CD8-positive, alpha-beta memory T cell (primary cell): ENCODE results near the gene PCNX2. TPM values are rescaled to one million over a fixed set of nuclear protein-coding genes. Genes with fewer than 3 reads are reported as not detected.

Source experiments
- CTCF ChIA-PET: fragments of 350-600 bp; sonication (Branson Sonifier 250); formaldehyde crosslinking; loops from one replicate; lab custom pipeline; 2021; ENCODE audit warnings: antibody characterized with exemption; lab: Charles Lee
- POLR2A ChIA-PET: fragments of 350-600 bp; sonication (Branson Sonifier 250); formaldehyde crosslinking; loops from one replicate; lab custom pipeline; 2021; ENCODE audit warnings: antibody characterized with exemption; lab: Charles Lee
- DNase-seq, 5 donors: peaks; one replicate each; pipeline versions ENCODE4 v3.0.0 to v3.0.0-alpha.2; 2020 to 2022; ENCODE audit warnings: mixed read lengths in 1 of 5
- H3K27ac ChIP-seq: one replicate; pipeline ENCODE4 v1.7.0; 2013; ENCODE audit warnings: low read depth, mild to moderate bottlenecking, low read length, moderate library complexity
- H3K27me3 ChIP-seq: 2 replicates; pipeline ENCODE4 v1.7.0; 2013; ENCODE audit warnings: low read length, mild to moderate bottlenecking; ENCODE audit not compliant: insufficient read depth, poor library complexity, severe bottlenecking
- H3K36me3 ChIP-seq: 2 replicates; pipeline ENCODE4 v1.7.0; 2013; ENCODE audit warnings: mild to moderate bottlenecking, low read length, moderate library complexity; ENCODE audit not compliant: insufficient read depth
- H3K4me1 ChIP-seq: 2 replicates; pipeline ENCODE4 v1.7.0; 2013; ENCODE audit warnings: mild to moderate bottlenecking, low read length, moderate library complexity; ENCODE audit not compliant: insufficient read depth
- H3K4me3 ChIP-seq: 2 replicates; pipeline ENCODE4 v1.7.0; 2013; ENCODE audit warnings: mild to moderate bottlenecking, low read length
- H3K9me3 ChIP-seq: 2 replicates; pipeline ENCODE4 v1.7.0; 2013; ENCODE audit warnings: mild to moderate bottlenecking, low read length
- H3K27ac Mint-ChIP-seq, 8 donors: one replicate each; pipeline ENCODE4 v1.8.0; 2020 to 2021; ENCODE audit warnings: mixed read lengths in 8 of 8, mild to moderate bottlenecking in 6 of 8, inconsistent platforms in 3 of 8, moderate library complexity in 3 of 8
- H3K27me3 Mint-ChIP-seq, 2 donors: one replicate each; pipeline ENCODE4 v1.8.0; 2020 to 2021; ENCODE audit warnings: mixed read lengths in 2 of 2, mild to moderate bottlenecking in 1 of 2, moderate library complexity in 1 of 2
- H3K36me3 Mint-ChIP-seq, 3 donors: one replicate each; pipeline ENCODE4 v1.8.0; 2020 to 2021; ENCODE audit warnings: mixed read lengths in 3 of 3, inconsistent platforms in 1 of 3, mild to moderate bottlenecking in 1 of 3
- H3K4me1 Mint-ChIP-seq, 3 donors: one replicate each; pipeline ENCODE4 v1.8.0; 2020 to 2021; ENCODE audit warnings: mixed read lengths in 3 of 3, inconsistent platforms in 1 of 3, mild to moderate bottlenecking in 1 of 3
- H3K4me3 Mint-ChIP-seq, 7 donors: one replicate each; pipeline ENCODE4 v1.8.0; 2020 to 2021; ENCODE audit warnings: mixed read lengths in 7 of 7, mild to moderate bottlenecking in 6 of 7, moderate library complexity in 4 of 7, inconsistent platforms in 2 of 7
- H3K9me3 Mint-ChIP-seq, 5 donors: one replicate each; pipeline ENCODE4 v1.8.0; 2020 to 2022; ENCODE audit warnings: mixed read lengths in 5 of 5, mild to moderate bottlenecking in 3 of 5, moderate library complexity in 2 of 5, inconsistent platforms in 1 of 5
- polyA plus RNA-seq: library from polyadenylated mRNA; unstranded; fragments of 300-500 nt; fragmentation: Illumina TruSeq; gene quantifications from one replicate; pipeline ENCODE4 v1.2.3, GENCODE V29; 2021
- total RNA-seq, 2 experiments: library from RNA; stranded (reverse); gene quantifications; one replicate each; pipeline ENCODE4 v1.2.3, GENCODE V29; 2021

Gene PCNX2
- total and polyA plus RNA-seq, 3 experiments from 2014 or later: 11.7 to 27.3 (median 26.7) TPM

DNA sequence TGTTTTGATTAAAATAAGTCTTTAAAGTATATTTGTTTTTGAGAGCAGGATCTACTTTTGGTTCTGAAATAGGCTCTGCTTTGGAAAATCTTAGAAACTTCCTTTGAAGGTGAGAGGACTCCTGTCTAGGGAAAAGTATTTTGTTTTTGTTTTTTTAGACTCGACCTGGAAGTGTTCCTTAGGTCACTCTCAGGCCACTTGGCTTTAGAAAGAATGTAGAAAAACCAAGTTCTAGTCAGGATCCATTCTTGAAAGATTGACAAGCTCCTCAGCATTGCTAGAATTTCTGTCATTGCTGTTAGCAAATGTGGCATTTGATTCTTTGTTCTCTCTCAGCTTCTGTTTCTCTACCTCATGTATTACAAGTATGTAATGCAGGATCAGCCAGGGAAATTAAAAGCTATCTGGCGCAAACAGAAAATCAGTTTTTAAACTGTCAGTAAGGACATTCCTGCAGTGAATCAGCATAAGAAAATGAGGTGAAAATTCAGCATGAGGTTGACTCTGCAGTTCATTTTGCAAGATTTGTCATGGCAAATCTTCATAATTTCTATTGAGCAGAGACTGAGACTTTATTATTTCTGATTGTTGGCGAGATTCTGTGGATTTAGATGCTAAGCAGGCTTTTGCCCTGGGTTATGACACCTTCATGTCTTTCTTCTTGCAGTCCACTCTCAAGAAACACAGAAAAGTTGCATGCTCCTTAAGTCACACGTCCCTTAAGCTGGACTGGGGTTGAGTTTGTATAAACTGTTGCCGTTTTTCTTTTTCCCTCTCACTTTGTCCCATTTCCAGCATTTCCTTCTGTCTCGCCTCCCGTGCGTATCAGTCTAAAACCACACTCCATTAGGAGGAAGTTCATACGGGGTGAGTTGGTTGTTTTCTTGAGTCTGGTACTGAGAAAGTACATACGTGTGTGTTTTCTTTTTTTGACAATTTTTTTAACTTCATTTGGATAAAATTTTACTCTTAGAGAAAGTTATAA is 332.5 kb downstream of the PCNX2 start:
- ChIA-PET POLR2A (no interaction called here), CTCF (interaction anchor here (1.1 kb wide), 1 partner anchor 10 kb away, joined by 3 read pairs; no protein-coding TSS in a partner anchor)
- Histone ChIP-seq H3K4me3 (no peak overlapping the region), H3K27me3 (no peaks in the 10 kb centered on the region), H3K4me1 (no peaks in the 10 kb centered on the region), H3K27ac (no peak overlapping the region), H3K36me3 (peaks cover 6% of the 10 kb centered on the region), H3K9me3 (no peaks in the 10 kb centered on the region)
- Mint-ChIP-seq H3K27ac (peak overlapping the region in 2 of 8 donors; percentile 57 to 89), H3K27me3 (no peaks in the 10 kb centered on the region), H3K36me3 (peaks cover 15 to 71% (median 27%) of the 10 kb centered on the region in 3 donors), H3K9me3 (peaks cover 0 to 6% (median 3%) of the 10 kb centered on the region in 5 donors), H3K4me3 (no peak overlapping the region), H3K4me1 (peaks cover 2 to 31% (median 9%) of the 10 kb centered on the region in 3 donors)
- no peak for DNase-seq

DNA sequence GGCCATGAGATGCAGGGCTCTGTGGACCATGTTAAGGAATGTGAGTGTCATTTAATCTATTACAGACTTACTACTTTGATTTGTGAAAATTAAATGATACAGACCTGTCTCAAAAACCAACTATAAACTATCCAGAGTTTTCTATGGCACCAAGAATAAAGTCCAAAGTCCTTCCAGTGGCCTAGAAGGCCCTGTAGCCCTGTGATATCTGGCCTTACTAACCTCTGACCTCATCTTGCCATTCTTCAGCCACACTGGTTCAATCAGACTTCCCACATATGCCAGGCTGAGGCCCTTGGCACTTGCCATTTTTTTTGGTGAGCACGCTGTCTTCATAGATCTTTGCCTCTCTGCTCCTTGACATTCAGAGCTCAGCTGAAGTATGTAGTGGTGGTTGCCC is 337.5 kb downstream of the PCNX2 start:
- Mint-ChIP-seq H3K27ac (no peak overlapping the region), H3K36me3 (peaks cover 33 to 51% (median 37%) of the 10 kb centered on the region in 3 donors), H3K27me3 (no peaks in the 10 kb centered on the region), H3K4me1 (peaks cover 6 to 19% (median 14%) of the 10 kb centered on the region in 3 donors), H3K9me3 (peaks cover 0 to 9% (median 3%) of the 10 kb centered on the region in 5 donors), H3K4me3 (no peak overlapping the region)
- Histone ChIP-seq H3K36me3 (peaks cover 16% of the 10 kb centered on the region), H3K27me3 (no peaks in the 10 kb centered on the region), H3K4me3 (no peak overlapping the region), H3K9me3 (no peaks in the 10 kb centered on the region), H3K4me1 (no peaks in the 10 kb centered on the region), H3K27ac (no peak overlapping the region)
- no peak for DNase-seq
- ChIA-PET CTCF (no interaction called here), POLR2A (no interaction called here)

DNA sequence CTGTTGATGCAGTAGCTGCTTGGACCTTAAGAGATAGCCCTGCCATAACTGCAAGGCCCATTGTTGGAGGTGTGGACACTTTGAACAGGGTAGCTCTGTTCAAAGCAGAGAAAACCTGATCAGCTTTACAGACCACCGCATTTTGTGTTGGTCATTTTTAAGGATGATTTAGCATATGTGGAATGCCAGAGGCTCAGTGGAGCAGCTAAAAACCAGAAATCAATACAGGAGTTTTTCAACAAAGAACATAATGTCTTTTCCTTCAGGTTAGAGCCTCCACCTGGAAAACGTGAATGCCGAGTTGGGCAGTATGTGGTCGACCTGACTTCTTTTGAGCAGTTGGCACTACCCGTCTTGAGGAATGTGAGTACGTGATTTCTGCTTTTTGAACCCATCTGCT is 339.4 kb downstream of the PCNX2 start:
- POLR2A ChIA-PET: no interaction called here
- no peak for DNase-seq
- no peak overlapping the region for H3K27ac ChIP-seq
- CTCF ChIA-PET: interaction anchor here (1.1 kb wide), 1 partner anchor 11 kb away, joined by 3 read pairs; no protein-coding TSS in a partner anchor
- peaks cover 9% of the 10 kb centered on the region for H3K4me1 ChIP-seq
- no peak overlapping the region for H3K4me3 ChIP-seq
- H3K27ac Mint-ChIP-seq: no peak overlapping the region
- no peaks in the 10 kb centered on the region for H3K9me3 ChIP-seq
- peaks cover 31 to 43% (median 33%) of the 10 kb centered on the region in 3 donors for H3K36me3 Mint-ChIP-seq
- H3K36me3 ChIP-seq: peaks cover 16% of the 10 kb centered on the region
- no peaks in the 10 kb centered on the region for H3K27me3 ChIP-seq
- no peak overlapping the region for H3K4me3 Mint-ChIP-seq
- H3K9me3 Mint-ChIP-seq: peaks cover 0 to 9% (median 3%) of the 10 kb centered on the region in 5 donors
- peaks cover 20 to 29% (median 26%) of the 10 kb centered on the region in 3 donors for H3K4me1 Mint-ChIP-seq
- no peaks in the 10 kb centered on the region for H3K27me3 Mint-ChIP-seq

DNA sequence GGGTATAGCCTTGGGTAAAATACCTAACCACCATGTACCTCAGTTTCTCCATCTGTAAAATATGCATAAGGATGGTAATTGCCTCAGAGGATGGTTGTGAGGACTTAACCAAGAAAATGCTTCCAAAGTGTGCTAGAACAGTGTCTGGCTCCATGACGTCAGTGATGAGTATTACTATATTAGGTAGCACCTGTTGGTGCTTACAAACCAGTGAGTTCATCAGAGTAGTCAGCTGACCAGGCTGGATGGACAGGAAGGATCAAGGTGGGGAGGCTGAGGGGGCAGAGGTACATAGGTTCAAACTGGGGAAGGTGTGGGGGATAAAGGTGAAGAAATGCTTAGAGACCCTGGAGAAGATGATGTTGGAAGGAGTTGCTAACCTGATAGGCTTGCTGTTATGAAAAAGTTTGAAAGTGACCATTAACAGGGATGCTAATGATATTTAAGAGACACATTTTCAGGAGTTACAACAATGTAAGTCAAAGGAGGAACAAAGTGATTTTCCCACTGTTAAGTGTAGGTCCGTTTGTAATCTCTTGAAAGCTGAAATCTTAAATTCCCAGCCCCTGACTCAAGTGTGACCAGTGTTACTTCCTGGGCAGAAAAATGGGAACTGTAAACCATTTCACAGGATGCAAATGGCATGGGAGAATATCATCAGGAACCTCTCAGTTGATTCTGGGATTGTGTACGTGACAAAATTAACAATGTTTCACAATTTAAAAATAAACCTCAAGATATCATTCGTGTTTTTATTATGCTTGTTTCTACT is 340.7 kb downstream of the PCNX2 start:
- H3K27me3 ChIP-seq: no peaks in the 10 kb centered on the region
- peaks cover 28 to 44% (median 32%) of the 10 kb centered on the region in 3 donors for H3K36me3 Mint-ChIP-seq

DNA sequence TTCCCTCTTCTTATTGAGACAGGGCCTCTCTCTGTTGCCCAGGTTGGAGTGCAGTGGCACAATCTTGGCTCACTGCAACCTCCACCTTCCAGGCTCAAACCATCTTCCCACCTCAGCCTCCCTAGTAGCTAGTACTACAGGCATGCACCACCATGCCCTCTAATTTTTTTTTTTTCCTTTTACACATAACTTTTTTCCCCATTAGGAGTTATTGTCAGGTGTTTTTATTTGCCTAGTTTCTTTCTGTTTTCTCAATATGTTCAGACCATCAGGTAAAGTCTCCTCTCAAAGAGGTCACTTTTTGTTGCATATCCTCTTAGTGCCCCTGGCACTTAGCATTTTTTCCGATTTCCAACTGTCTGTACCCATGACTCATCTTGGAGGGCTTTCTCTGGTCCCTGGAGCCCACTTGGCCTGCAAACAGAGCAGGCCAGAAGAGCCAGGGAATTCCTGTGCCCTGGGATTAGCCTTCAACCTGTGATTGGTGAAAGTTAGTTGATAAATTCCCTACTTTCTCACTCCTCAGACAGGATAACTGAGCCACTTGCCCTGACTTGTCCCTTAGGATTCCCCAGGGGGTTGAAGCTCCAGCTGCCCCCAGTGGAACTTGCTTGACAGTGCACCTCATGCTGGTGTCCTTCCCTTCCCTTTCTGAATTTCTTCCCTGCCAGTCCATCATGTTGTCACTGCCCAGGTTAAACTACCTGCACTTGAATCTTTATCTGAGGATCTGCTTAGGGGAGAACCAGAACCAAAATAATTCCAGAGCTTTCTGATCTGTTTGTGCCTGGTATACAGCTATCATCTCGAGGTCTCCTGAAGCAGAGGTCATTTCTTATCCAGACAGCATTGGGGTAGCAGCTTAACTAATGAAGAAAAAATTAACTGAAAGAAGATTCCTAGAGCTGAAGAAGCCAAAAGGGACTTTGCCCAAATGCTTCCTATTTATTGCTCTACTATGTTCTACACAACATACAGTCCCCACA is 342.7 kb downstream of the PCNX2 start:
- Mint-ChIP-seq H3K4me1 (peaks cover 31 to 44% (median 43%) of the 10 kb centered on the region in 3 donors), H3K36me3 (peaks cover 14 to 26% (median 15%) of the 10 kb centered on the region in 3 donors), H3K4me3 (peak overlapping the region in 6 of 7 donors; percentile 17 to 93 (median 33)), H3K27ac (peak overlapping the region in 3 of 8 donors; percentile 19 to 86 (median 47)), H3K9me3 (peaks cover 0 to 4% (median 0%) of the 10 kb centered on the region in 5 donors), H3K27me3 (no peaks in the 10 kb centered on the region)
- Histone ChIP-seq H3K9me3 (no peaks in the 10 kb centered on the region), H3K4me1 (peaks cover 22% of the 10 kb centered on the region), H3K36me3 (peaks cover 7% of the 10 kb centered on the region), H3K27ac (no peak overlapping the region), H3K27me3 (no peaks in the 10 kb centered on the region), H3K4me3 (no peak overlapping the region)
- CTCF ChIA-PET: interaction anchor here (1.3 kb wide), 1 partner anchor 10 kb away, joined by 3 read pairs; no protein-coding TSS in a partner anchor
- POLR2A ChIA-PET: no interaction called here
- peak in 1 of 5 donors; percentile 18 for DNase-seq

More for the DNA sequence above, 340.7 kb downstream of the PCNX2 start:
- Histone ChIP-seq H3K36me3 (peaks cover 16% of the 10 kb centered on the region), H3K4me3 (no peak overlapping the region), H3K4me1 (peaks cover 18% of the 10 kb centered on the region), H3K9me3 (no peaks in the 10 kb centered on the region), H3K27ac (no peak overlapping the region)
- Mint-ChIP-seq H3K4me1 (peaks cover 30 to 37% (median 34%) of the 10 kb centered on the region in 3 donors), H3K27me3 (no peaks in the 10 kb centered on the region), H3K4me3 (no peak overlapping the region), H3K27ac (no peak overlapping the region), H3K9me3 (peaks cover 0 to 9% (median 3%) of the 10 kb centered on the region in 5 donors)
- CTCF ChIA-PET: interaction anchor here (1.1 kb wide), 1 partner anchor 10 kb away, joined by 3 read pairs; no protein-coding TSS in a partner anchor
- POLR2A ChIA-PET: no interaction called here
- no peak for DNase-seq

GRCh38 chr1:232951605-232952004 is 343.9 kb downstream of the PCNX2 start:
- Mint-ChIP-seq H3K27me3 (no peaks in the 10 kb centered on the region), H3K4me3 (peak overlapping the region; percentile 94 to 99 (median 96)), H3K36me3 (peaks cover 4 to 16% (median 4%) of the 10 kb centered on the region in 3 donors), H3K9me3 (no peaks in the 10 kb centered on the region), H3K4me1 (peaks cover 31 to 44% (median 43%) of the 10 kb centered on the region in 3 donors), H3K27ac (peak overlapping the region in 7 of 8 donors; percentile 86 to 98 (median 92))
- Histone ChIP-seq H3K4me3 (peak overlapping the region; percentile 86), H3K9me3 (no peaks in the 10 kb centered on the region), H3K4me1 (peaks cover 22% of the 10 kb centered on the region), H3K27ac (no peak overlapping the region), H3K36me3 (peaks cover 5% of the 10 kb centered on the region), H3K27me3 (no peaks in the 10 kb centered on the region)
- CTCF ChIA-PET: no interaction called here
- DNase-seq: no peak
- POLR2A ChIA-PET: no interaction called here

GRCh38 chr1:232951180-232951579 is 344.3 kb downstream of the PCNX2 start:
- ChIA-PET POLR2A (no interaction called here), CTCF (no interaction called here)
- peaks cover 2% of the 10 kb centered on the region for H3K36me3 ChIP-seq
- H3K9me3 ChIP-seq: no peaks in the 10 kb centered on the region
- Mint-ChIP-seq H3K27ac (peak overlapping the region; percentile 86 to 98 (median 93)), H3K36me3 (peaks cover under 1 to 14% (median 2%) of the 10 kb centered on the region in 3 donors), H3K4me3 (peak overlapping the region; percentile 94 to 99 (median 96)), H3K4me1 (peaks cover 31 to 44% (median 43%) of the 10 kb centered on the region in 3 donors), H3K9me3 (no peaks in the 10 kb centered on the region), H3K27me3 (no peaks in the 10 kb centered on the region)
- DNase-seq: peak in 2 of 5 donors; percentile 13 to 16
- H3K27me3 ChIP-seq: no peaks in the 10 kb centered on the region
- H3K4me1 ChIP-seq: peaks cover 22% of the 10 kb centered on the region
- H3K27ac ChIP-seq: peak overlapping the region; percentile 52
- peak overlapping the region; percentile 86 for H3K4me3 ChIP-seq
